AG20443 (cell line): Measurements from ENCODE around the gene ZDHHC6.
"Not testable (repeated sequence)": the region's sequence is repeated elsewhere in the genome, so short reads cannot be mapped to it uniquely, and the experiment has no call there.

Experiments used
- DNase-seq: peaks from one replicate; pipeline ENCODE4 v3.0.0; 2012; ENCODE audit warnings: low spot score, mixed read lengths

Gene ZDHHC6

GRCh38 chr10:112446055-112446854 lies 459 bp downstream of the ZDHHC6 start:
- peak; percentile 14 for DNase-seq

GRCh38 chr10:112442063-112442462 lies 4.7 kb downstream of the ZDHHC6 start:
- no peak for DNase-seq

- DNase-seq, result no peak
Observed at GRCh38 chr10:112441520-112441919, 5.2 kb downstream of the ZDHHC6 start.

- no peak for DNase-seq
Observed at GRCh38 chr10:112438356-112438755, 8.4 kb downstream of the ZDHHC6 start.

GRCh38 chr10:112434988-112435619 lies 11.6 kb downstream of the ZDHHC6 start:
- DNase-seq, result peak; percentile 21

- no peak for DNase-seq
Observed at GRCh38 chr10:112433136-112433535, 13.6 kb downstream of the ZDHHC6 start.

GRCh38 chr10:112429654-112430230 lies 17.0 kb downstream of the ZDHHC6 start:
- no peak for DNase-seq

- no peak for DNase-seq
Observed at GRCh38 chr10:112429147-112429546, 17.6 kb downstream of the ZDHHC6 start.

GRCh38 chr10:112426111-112426510 lies 20.6 kb downstream of the ZDHHC6 start:
- no peak for DNase-seq

GRCh38 chr10:112424651-112425050 lies 22.1 kb downstream of the ZDHHC6 start:
- no peak for DNase-seq

GRCh38 chr10:112421731-112422130 lies 25.0 kb downstream of the ZDHHC6 start:
- no peak for DNase-seq

- DNase-seq, result no peak
Observed at GRCh38 chr10:112412696-112413095, 34.0 kb downstream of the ZDHHC6 start.

- peak; percentile 17 for DNase-seq
Observed at GRCh38 chr10:112409755-112410154, 37.0 kb downstream of the ZDHHC6 start.

- DNase-seq, result no peak
Observed at GRCh38 chr10:112409299-112409698, 37.4 kb downstream of the ZDHHC6 start.

- DNase-seq, result no peak
Observed at GRCh38 chr10:112407696-112408095, 39.0 kb downstream of the ZDHHC6 start.

GRCh38 chr10:112406806-112407205 lies 39.9 kb downstream of the ZDHHC6 start:
- not testable (repeated sequence) for DNase-seq

- no peak for DNase-seq
Observed at GRCh38 chr10:112404617-112405016, 42.1 kb downstream of the ZDHHC6 start.

GRCh38 chr10:112402917-112403316 lies 43.8 kb downstream of the ZDHHC6 start:
- no peak for DNase-seq

- DNase-seq, result no peak
Observed at GRCh38 chr10:112397592-112397991, 49.1 kb downstream of the ZDHHC6 start.

GRCh38 chr10:112395809-112396530 lies 50.7 kb downstream of the ZDHHC6 start:
- DNase-seq, result no peak

GRCh38 chr10:112394475-112394875 lies 52.2 kb downstream of the ZDHHC6 start:
- no peak for DNase-seq

- no peak for DNase-seq
Observed at GRCh38 chr10:112393827-112394226, 52.9 kb downstream of the ZDHHC6 start.

- no peak for DNase-seq
Observed at GRCh38 chr10:112393341-112393740, 53.4 kb downstream of the ZDHHC6 start.
